ENCODE results near the gene MND1. TPM values are rescaled to one million over a fixed set of nuclear protein-coding genes. Genes with fewer than 3 reads are reported as not detected.

MND1 gene
- total RNA-seq, 1 donor from 2014 or later = 0.53 TPM

DNA sequence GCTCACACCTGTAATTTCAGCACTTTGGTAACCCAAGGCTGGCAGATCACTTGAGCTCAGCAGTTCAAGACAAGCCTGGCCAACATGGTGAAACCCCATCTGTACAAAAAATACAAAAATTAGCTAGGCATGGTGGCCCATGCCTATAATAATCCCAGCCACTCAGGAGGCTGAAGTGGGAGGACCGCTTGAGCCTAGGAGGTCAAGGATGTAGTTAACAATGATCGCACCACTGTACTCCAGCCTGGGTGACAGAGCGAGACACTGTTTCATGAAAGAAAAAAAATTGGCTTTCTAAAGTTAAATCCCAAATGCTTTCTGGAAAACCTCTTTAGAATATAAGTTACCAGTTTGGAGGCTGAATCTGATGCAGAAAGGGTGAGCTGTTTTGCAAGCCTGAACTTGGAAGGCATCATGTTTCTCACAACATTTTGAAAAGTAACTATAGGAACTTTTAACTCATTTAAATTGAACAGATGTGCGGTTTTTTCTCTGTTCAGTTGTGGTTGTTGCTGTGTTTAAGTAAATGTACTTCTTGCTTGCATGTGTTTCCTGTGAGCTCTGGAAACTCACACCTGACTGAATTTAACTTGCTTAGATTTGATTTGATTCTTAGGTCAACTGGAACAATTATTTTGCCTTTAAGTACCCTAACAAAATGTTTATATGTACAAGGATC lies 81.9 kb downstream of the MND1 start:
- ChIA-PET POLR2A (interaction anchor here (0.6 to 2.1 kb wide), 6 partner anchors 13 to 147 kb away, joined by 3 to 12 read pairs (median 6); partner anchors contain the start of gene TMEM131L), CTCF (interaction anchor here (0.7 to 1.5 kb wide), 3 partner anchors 8 to 148 kb away, joined by 3 to 6 read pairs (median 3); no protein-coding TSS in a partner anchor)
- DNase-seq = no peak
- no peaks in the 10 kb centered on the region for H3K9me3 Mint-ChIP-seq
- TF ChIP-seq, protein P1, sequence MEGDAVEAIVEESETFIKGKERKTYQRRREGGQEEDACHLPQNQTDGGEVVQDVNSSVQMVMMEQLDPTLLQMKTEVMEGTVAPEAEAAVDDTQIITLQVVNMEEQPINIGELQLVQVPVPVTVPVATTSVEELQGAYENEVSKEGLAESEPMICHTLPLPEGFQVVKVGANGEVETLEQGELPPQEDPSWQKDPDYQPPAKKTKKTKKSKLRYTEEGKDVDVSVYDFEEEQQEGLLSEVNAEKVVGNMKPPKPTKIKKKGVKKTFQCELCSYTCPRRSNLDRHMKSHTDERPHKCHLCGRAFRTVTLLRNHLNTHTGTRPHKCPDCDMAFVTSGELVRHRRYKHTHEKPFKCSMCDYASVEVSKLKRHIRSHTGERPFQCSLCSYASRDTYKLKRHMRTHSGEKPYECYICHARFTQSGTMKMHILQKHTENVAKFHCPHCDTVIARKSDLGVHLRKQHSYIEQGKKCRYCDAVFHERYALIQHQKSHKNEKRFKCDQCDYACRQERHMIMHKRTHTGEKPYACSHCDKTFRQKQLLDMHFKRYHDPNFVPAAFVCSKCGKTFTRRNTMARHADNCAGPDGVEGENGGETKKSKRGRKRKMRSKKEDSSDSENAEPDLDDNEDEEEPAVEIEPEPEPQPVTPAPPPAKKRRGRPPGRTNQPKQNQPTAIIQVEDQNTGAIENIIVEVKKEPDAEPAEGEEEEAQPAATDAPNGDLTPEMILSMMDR (IDR thresholded peaks at IDR 0.05) = no peak
- ATAC-seq (ENCODE audit: low read depth) = peak; percentile 75
- no peaks in the 10 kb centered on the region for H3K36me3 Mint-ChIP-seq (ENCODE audit: low read depth)
- peaks cover 49% of the 10 kb centered on the region for H3K4me1 Mint-ChIP-seq
- intact Hi-C loops (cut with micrococcal nuclease) = loop anchor here (1.0 kb wide), 1 partner anchor 13 kb away; no protein-coding TSS in a partner anchor
- no peak overlapping the region for H3K4me3 Mint-ChIP-seq
- peak overlapping the region; percentile 71 for H3K27ac Mint-ChIP-seq
- H3K27me3 Mint-ChIP-seq = no peaks in the 10 kb centered on the region

DNA sequence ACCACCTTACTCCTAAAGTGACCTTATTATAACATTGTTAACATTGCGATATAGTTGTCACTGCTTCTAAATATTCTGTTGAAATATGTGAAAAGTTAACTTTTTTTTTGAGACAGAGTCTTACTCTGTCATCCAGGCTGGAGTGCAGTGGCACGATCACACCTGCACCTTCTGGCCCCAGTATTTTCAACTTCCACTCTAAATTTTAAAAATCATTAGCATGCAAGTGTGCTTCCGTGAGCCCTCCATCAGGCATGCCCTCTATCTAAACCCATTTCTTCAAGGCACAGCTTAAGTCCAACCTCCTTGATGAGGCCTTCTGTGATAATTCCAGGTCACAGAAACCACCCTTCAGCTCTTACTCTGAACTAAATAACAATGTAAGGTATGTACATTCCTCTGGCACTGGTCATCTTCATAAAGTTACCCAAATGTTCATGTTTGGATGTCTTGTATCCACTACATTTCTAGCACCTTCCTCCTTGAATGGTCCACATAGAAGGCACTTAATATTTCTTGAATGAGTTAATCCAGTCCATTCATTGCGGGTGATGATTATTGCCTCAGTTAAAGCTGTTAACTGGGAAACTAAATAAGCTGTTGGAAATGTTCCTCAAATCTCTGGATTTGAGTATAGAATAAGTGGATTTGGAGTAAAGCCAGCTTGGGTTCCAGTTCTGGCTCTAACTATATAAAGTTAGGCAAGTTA lies 83.0 kb downstream of the MND1 start:
- H3K27me3 Mint-ChIP-seq = no peaks in the 10 kb centered on the region
- ChIA-PET POLR2A (interaction anchor here (0.7 to 2.1 kb wide), 3 partner anchors 39 to 146 kb away, joined by 3 to 12 read pairs (median 7); partner anchors contain the start of gene TMEM131L), CTCF (interaction anchor here (0.7 to 0.9 kb wide), 2 partner anchors 9 to 96 kb away, joined by 3 read pairs; no protein-coding TSS in a partner anchor)
- no peaks in the 10 kb centered on the region for H3K9me3 Mint-ChIP-seq
- ATAC-seq (ENCODE audit: low read depth) = no peak
- intact Hi-C loops (cut with micrococcal nuclease) = no loop called here
- H3K36me3 Mint-ChIP-seq (ENCODE audit: low read depth) = no peaks in the 10 kb centered on the region
- peak overlapping the region; percentile 59 for H3K27ac Mint-ChIP-seq
- DNase-seq = no peak
- TF ChIP-seq, protein P1 (IDR thresholded peaks at IDR 0.05) = no peak
- peaks cover 54% of the 10 kb centered on the region for H3K4me1 Mint-ChIP-seq
- H3K4me3 Mint-ChIP-seq = peak overlapping the region; percentile 61

DNA sequence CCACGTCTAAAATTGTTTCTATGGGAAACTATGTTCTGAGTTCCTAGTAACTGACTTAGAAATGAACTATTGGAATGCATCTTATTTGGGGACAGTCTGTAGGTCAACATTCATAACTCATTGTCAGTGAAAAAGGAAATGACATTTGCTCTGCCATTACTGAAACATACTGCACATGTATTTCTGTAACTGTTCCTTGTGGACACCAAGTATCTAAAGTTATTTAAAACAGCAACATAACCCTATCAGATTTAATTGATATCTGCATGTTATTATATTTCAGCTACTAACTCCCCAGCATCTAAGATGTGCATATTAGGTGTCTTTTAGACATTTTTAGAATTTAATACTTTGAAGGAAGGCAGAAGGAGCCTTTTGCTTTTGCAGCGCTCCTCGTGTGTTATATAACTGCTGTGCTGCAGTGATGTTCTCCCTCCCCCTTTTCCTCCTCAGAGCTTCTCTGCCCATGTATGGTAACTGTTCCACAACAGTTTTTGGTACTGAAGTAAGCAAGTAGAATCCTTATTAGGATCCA lies 84.5 kb downstream of the MND1 start:
- TF ChIP-seq, protein P1 (IDR thresholded peaks at IDR 0.05) = no peak
- H3K4me1 Mint-ChIP-seq = peaks cover 67% of the 10 kb centered on the region
- ChIA-PET CTCF (interaction anchor here (0.8 kb wide), 1 partner anchor 37 kb away, joined by 3 read pairs; the partner anchor contains the start of gene TMEM131L), POLR2A (interaction anchor here (1.0 to 1.3 kb wide), 2 partner anchors 38 to 145 kb away, joined by 3 to 5 read pairs; no protein-coding TSS in a partner anchor)
- H3K27me3 Mint-ChIP-seq = no peaks in the 10 kb centered on the region
- no peaks in the 10 kb centered on the region for H3K9me3 Mint-ChIP-seq
- ATAC-seq (ENCODE audit: low read depth) = no peak
- no peak for DNase-seq
- H3K4me3 Mint-ChIP-seq = no peak overlapping the region
- no peak overlapping the region for H3K27ac Mint-ChIP-seq
- H3K36me3 Mint-ChIP-seq (ENCODE audit: low read depth) = no peaks in the 10 kb centered on the region
- intact Hi-C loops (cut with micrococcal nuclease) = no loop called here

DNA sequence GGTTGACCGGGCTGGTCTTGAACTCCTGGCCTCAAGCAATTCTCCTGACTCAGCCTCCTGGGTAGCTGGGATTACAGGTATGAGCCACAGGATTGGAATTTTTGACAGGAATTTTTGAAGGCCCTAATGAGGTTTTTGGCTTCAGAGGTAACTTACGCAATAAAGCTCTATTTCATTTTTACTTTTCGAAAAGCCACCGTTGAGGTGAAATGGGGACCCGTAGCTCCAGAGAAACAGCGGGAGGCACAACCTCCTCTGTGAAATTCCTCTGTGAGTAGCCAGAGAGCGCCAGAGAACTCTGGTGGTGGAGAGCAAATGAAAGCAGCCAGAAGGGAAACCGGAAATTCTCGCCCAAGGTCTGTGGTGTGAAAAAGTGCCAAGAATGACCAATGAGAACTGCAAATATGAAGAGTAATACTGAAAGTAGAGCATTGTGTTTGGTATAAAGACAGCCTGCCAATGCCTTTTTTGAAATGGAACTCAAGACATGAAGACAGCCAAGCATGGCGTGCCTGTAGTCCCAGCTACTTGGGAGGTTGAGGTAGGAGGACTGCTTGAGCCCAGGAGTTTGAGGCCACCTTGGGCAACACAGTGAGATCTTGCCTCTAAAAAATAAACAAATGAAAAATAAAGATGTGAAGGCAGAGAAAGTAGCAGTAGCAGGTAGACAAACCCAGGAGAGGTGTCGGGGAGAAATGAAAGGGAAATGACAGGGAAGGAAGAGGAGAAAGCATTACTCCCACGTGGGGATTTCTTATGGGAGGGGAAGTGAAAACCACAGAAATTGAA lies 88.7 kb downstream of the MND1 start:
- H3K27me3 Mint-ChIP-seq = no peaks in the 10 kb centered on the region
- H3K9me3 Mint-ChIP-seq = no peaks in the 10 kb centered on the region
- ATAC-seq (ENCODE audit: low read depth) = peak; percentile 86
- intact Hi-C loops (cut with micrococcal nuclease) = loop anchor here (1.0 to 2.0 kb wide), 9 partner anchors 34 to 210 kb away; partner anchors contain the start of gene MND1
- H3K27ac Mint-ChIP-seq = peak overlapping the region; percentile 93
- H3K4me1 Mint-ChIP-seq = peaks cover 71% of the 10 kb centered on the region
- H3K36me3 Mint-ChIP-seq (ENCODE audit: low read depth) = no peaks in the 10 kb centered on the region
- CTCF ChIA-PET = interaction anchor here (0.6 to 3.3 kb wide), 36 partner anchors 11 to 317 kb away, joined by 3 to 30 read pairs (median 4); partner anchors contain the start of gene TMEM131L
- TF ChIP-seq, protein P1 (IDR thresholded peaks at IDR 0.05) = peak; percentile 35
- H3K4me3 Mint-ChIP-seq = peak overlapping the region; percentile 80
- POLR2A ChIA-PET = interaction anchor here (0.6 to 4.7 kb wide), 10 partner anchors 33 to 146 kb away, joined by 3 to 79 read pairs (median 4); partner anchors contain the start of gene TMEM131L
- DNase-seq = no peak
